ENCODE data around the gene ERGIC1. TPM values are rescaled to one million over a fixed set of nuclear protein-coding genes. Genes with fewer than 3 reads are reported as not detected.
A peak's percentile ranks its signal among the peaks of the same experiment; 100 is the strongest.
"Not testable (repeated sequence)": the region's sequence is repeated elsewhere in the genome, so short reads cannot be mapped to it uniquely, and the experiment has no call there.

The ERGIC1 gene
- total RNA-seq, 1 donor from 2014 or later = 87.3 TPM

DNA sequence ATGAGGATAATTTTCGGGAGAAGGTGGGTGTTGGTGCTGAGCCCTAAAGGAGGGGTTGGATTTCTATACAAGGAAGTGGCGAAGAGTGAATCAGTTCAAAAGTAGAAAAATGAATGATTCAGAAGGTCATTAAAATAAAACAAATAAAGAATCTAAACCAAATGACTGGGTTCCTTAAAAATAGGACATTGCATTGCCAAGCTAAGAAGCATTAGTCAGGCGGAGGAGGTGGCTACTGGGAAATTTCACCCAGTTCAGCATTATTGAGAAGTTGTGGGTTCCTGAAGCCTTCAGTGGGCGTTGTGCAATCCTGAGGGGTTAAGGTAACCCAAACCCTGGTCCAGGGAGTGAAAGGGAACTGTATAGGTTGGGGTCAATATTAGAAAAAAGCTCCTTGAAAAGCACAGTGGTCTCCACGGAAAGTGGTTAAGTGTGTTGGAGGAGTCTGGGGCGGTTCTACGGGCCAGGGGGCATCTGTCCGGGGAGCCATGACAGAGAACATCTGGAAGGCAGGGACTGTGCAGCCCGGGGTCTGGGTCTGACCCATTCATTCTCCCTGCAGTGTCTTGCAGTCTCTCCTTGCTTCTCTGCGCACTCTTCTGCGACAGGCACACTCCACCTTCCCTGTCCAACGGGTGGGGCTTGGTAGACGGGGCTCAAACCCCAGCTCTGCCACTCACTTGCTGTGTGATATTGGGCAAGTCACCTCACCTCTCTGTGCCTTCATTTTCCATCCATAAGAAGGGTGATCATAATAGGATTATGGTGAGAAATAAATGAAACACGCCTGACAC, 35.4 kb upstream of the ERGIC1 start:
- intact Hi-C loops (cut with DNase I) = no loop called here
- ATAC-seq (peak; percentile 9), DNase-seq (ENCODE audit: low spot score) (no peak)

- ATAC-seq (no peak), DNase-seq (ENCODE audit: low spot score) (no peak)
- intact Hi-C loops (cut with DNase I) = no loop called here
Observed at GRCh38 chr5:172799416-172799815, 34.6 kb upstream of the ERGIC1 start.

DNA sequence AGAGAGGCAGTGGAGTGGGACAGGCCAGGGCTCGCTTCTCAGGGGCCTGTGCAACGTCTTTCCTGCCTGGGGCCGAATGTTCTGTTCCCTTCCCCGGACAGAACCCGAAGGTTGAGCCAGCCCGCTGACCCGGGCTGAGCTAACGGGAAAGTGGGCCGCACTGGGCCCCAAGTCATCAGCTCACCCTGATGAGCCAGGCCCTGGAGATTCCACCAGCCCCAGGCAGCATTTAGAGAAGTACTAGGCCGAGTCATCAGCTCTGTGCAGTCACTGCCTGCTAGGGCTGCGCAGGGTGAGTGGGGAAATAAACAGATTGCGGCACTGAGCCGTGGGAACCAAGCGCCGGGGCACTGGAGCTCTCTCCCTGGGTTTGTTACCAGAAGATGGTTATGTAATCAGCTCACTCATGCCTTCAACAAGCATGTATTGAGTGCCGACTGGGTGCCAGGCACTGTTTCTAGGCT, 33.9 kb upstream of the ERGIC1 start:
- intact Hi-C loops (cut with DNase I) = no loop called here
- ATAC-seq (peak; percentile 2), DNase-seq (ENCODE audit: low spot score) (no peak)

- DNase-seq (ENCODE audit: low spot score) = no peak
- intact Hi-C loops (cut with DNase I) = no loop called here
- ATAC-seq = no peak
Observed at GRCh38 chr5:172801179-172801671, 32.8 kb upstream of the ERGIC1 start.

DNA sequence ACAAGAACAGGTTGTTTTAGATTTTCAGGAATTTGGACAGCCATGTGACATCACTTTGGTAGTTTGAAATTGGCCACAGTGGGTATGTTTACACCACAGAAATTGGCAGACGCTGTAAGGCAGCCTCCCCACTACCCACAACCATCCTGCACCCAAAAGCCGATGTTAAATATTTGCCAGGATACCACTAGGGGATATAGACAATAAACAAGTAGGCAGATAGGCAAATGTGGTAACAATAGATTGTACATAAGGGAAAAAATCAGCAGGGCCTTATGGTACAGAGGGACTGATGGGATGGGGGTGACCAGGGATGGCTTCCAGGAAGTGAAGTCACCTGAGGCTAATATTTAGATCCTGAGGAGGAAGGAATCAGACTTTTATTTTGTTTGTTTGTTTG, 31.9 kb upstream of the ERGIC1 start:
- DNase-seq (ENCODE audit: low spot score) = no peak
- intact Hi-C loops (cut with DNase I) = no loop called here
- no peak for ATAC-seq

GRCh38 chr5:172802567-172803176, 31.4 kb upstream of the ERGIC1 start:
- intact Hi-C loops (cut with DNase I) = no loop called here
- ATAC-seq (no peak), DNase-seq (ENCODE audit: low spot score) (no peak)

GRCh38 chr5:172805018-172805683, 28.9 kb upstream of the ERGIC1 start:
- intact Hi-C loops (cut with DNase I) = no loop called here
- peak; percentile 2 for DNase-seq (ENCODE audit: low spot score)
- ATAC-seq = no peak

DNA sequence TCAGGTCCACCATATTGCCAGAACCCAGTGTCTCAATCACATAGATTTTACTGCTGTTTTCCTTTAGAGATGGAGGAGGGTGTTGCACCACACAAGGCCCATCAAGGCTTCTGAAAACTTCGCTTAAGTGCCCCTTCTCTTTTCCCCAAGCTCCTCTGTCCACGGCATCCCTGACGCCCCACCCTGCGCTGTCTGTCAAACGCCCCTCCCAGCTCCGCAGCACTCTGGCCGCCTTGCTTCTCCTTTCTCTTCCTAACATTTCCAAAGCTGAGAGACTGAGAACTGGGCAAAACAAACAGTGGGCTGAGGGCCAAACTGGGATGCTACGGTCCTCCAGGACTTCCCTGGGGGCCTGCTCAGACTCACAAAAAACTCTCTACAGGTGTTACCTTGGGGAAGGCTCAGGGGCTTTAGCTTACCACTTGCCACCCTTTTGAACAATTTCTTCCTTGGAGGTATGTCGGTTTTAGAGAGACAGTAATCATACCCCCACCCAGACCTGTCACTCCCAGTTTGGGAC, 28.3 kb upstream of the ERGIC1 start:
- intact Hi-C loops (cut with DNase I) = no loop called here
- DNase-seq (ENCODE audit: low spot score) = no peak

DNA sequence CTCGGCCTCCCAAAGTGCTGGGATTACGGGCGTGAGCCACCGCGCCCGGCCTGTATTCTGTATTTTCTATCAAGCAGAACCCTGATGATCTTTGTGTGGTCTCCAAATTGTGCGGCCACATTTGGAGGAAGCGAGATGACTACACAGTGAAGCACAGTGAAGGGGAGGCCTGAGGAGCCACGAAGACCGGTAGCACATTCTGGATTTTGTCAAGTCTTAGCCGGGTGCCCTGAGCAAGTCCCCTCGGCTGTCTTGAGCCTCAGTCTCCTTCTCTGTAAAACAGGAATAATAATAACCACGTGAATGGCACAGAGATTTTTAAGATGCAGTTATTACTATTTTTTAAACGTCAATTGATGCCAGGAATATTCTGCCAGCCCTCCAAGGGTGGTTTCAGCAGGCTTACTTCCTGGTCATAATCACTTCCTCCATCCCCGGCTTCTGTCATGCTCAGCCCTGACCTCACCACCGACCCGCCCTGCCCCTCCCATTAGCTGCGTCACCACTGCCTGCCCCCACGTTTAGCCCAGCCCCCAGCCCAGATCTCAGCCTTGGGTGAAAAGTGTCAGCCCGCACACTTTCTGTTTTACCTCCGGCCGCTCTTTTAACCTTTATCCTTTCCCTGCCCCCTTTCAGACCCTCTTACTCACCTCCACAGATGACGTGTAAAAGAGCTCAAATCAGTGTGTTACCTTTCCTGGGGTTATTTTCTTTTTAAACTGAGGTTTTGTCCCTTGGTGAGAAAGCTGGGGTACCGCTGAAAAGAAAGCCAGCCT, 27.0 kb upstream of the ERGIC1 start:
- DNase-seq (ENCODE audit: low spot score) (peak; percentile 92), ATAC-seq (peak; percentile 98)
- intact Hi-C loops (cut with DNase I) = no loop called here

More for the DNA sequence above, 28.3 kb upstream of the ERGIC1 start:
- ATAC-seq = no peak

- DNase-seq (ENCODE audit: low spot score) = peak; percentile 42
- peak; percentile 28 for ATAC-seq
- intact Hi-C loops (cut with DNase I) = no loop called here
Observed at GRCh38 chr5:172807766-172808311, 26.2 kb upstream of the ERGIC1 start.

DNA sequence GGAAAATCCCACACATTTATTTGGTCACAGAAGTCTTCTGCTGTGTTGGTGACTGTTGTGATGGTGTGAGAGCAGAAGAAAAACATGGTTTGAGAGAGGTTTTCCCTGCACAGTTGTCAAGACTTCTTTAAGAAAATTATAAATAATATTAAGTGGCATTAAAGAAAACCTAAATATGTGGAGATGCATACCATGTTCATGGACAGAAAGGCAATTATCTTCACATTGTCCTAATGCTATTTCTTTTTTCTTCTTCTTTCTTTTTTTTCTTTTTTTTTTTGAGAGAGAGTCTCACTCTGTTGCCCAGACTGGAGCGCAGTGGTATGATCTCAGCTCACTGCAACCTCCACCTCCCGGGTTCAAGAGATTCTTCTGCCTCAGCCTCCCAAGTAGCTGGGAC, 24.3 kb upstream of the ERGIC1 start:
- DNase-seq (ENCODE audit: low spot score) = no peak
- no peak for ATAC-seq
- intact Hi-C loops (cut with DNase I) = loop anchor here (10.0 kb wide), 1 partner anchor 1535 kb away; no protein-coding TSS in a partner anchor

DNA sequence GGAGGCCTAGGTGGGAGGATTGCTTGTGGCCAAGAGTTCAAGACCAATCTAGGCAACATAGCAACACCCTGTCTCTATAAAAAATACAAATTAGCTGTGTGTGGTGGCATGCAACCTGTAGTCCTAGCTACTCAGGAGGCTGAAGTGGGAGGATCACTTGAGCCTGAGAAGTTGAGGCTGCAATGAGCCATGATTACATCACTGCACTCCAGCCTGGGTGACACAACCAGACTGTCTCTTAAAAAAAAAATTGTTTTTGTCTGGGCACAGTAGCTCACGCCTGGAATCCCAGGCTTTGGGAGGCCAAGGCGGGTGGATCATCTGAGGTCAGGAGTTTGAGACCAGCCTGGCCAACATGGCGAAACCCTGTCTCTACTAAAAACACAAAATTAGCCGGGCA, 23.1 kb upstream of the ERGIC1 start:
- DNase-seq (ENCODE audit: low spot score) = peak; percentile 10
- ATAC-seq = not testable (repeated sequence)
- intact Hi-C loops (cut with DNase I) = loop anchor here (10.0 kb wide), 1 partner anchor 1534 kb away; no protein-coding TSS in a partner anchor

- intact Hi-C loops (cut with DNase I) = loop anchor here (10.0 kb wide), 1 partner anchor 1529 kb away; no protein-coding TSS in a partner anchor
- DNase-seq (ENCODE audit: low spot score) (no peak), ATAC-seq (no peak)
Observed at GRCh38 chr5:172815631-172816030, 18.4 kb upstream of the ERGIC1 start.

- DNase-seq (ENCODE audit: low spot score) (no peak), ATAC-seq (no peak)
- intact Hi-C loops (cut with DNase I) = loop anchor here (10.0 kb wide), 1 partner anchor 1528 kb away; no protein-coding TSS in a partner anchor
Observed at GRCh38 chr5:172816925-172817562, 17.0 kb upstream of the ERGIC1 start.

GRCh38 chr5:172817664-172818063, 16.4 kb upstream of the ERGIC1 start:
- no peak for ATAC-seq
- intact Hi-C loops (cut with DNase I) = loop anchor here (10.0 kb wide), 1 partner anchor 1527 kb away; no protein-coding TSS in a partner anchor
- no peak for DNase-seq (ENCODE audit: low spot score)

DNA sequence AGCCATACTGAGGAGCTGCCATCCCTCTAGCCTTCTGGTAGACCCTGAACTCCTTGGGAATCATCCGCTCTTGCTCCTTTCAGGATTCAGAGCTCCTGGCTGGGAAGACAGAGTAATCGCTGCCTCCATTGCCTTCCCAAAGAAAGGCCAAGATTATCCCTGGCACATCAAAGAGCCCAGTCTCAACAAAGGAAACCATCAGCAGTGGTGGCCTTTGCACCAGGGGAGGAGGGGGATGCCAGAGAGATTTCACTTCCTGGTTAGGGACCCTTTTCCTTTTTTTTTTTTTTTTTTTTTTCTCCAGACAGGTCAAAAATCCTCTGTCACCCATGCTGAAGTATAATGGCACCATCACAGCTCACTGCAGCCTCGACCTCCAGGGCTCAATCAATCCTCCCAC, 16.0 kb upstream of the ERGIC1 start:
- DNase-seq (ENCODE audit: low spot score) = peak; percentile 27
- intact Hi-C loops (cut with DNase I) = loop anchor here (10.0 kb wide), 1 partner anchor 1527 kb away; no protein-coding TSS in a partner anchor
- no peak for ATAC-seq

GRCh38 chr5:172819569-172819968, 14.5 kb upstream of the ERGIC1 start:
- intact Hi-C loops (cut with DNase I) = loop anchor here (10.0 kb wide), 1 partner anchor 1525 kb away; no protein-coding TSS in a partner anchor
- ATAC-seq = no peak

More at GRCh38 chr5:172819569-172819968, 14.5 kb upstream of the ERGIC1 start:
- DNase-seq (ENCODE audit: low spot score) = peak; percentile 35
